Thymus (tissue), 2 donors: Measurements from ENCODE around the gene CCDC183. TPM values are rescaled to one million over a fixed set of nuclear protein-coding genes. Genes with fewer than 3 reads are reported as not detected.

Experiments
- polyA plus RNA-seq: library from polyadenylated mRNA; stranded (reverse); fragments of 200-250 nt; gene quantifications from one replicate; pipeline ENCODE4 v1.2.3, GENCODE V29; 2013
- total RNA-seq: library from RNA; stranded (reverse); fragments of 120-200 nt; gene quantifications from one replicate; pipeline ENCODE4 v1.2.4, GENCODE V29; 2013
- donor health status: healthy.

The CCDC183 gene
- total and polyA plus RNA-seq, 2 donors = 3.2 to 5.0 TPM

Other genes starting within 250 kb of the CCDC183 start
- gene EGFL7, start 133.4 kb upstream of the CCDC183 start, total RNA-seq = 18.1 TPM
- gene EGFL7, start 133.4 kb upstream of the CCDC183 start, polyA plus RNA-seq = 118 TPM
- 8.2 TPM for gene AGPAT2, start 108.9 kb upstream of the CCDC183 start, total RNA-seq
- 28.8 TPM for gene AGPAT2, start 108.9 kb upstream of the CCDC183 start, polyA plus RNA-seq
- gene DIPK1B, start 83.8 kb upstream of the CCDC183 start, total RNA-seq = 10.1 TPM
- 6.8 TPM for gene DIPK1B, start 83.8 kb upstream of the CCDC183 start, polyA plus RNA-seq
- 1.2 TPM for gene LCN10, start 53.4 kb upstream of the CCDC183 start, total RNA-seq
- gene LCN10, start 53.4 kb upstream of the CCDC183 start, polyA plus RNA-seq = 12.5 TPM
- gene LCN6, start 47.8 kb upstream of the CCDC183 start, total RNA-seq = not detected
- 7.1 TPM for gene LCN6, start 47.8 kb upstream of the CCDC183 start, polyA plus RNA-seq
- gene LCN8, start 38.1 kb upstream of the CCDC183 start, total RNA-seq = not detected
- gene LCN8, start 38.1 kb upstream of the CCDC183 start, polyA plus RNA-seq = 0.02 TPM
- gene LCN15, start 31.8 kb upstream of the CCDC183 start, total RNA-seq = 0.05 TPM
- gene LCN15, start 31.8 kb upstream of the CCDC183 start, polyA plus RNA-seq = 0.43 TPM
- 81.0 TPM for gene TMEM141, start 5.0 kb upstream of the CCDC183 start, total RNA-seq
- 81.0 TPM for gene TMEM141, start 5.0 kb upstream of the CCDC183 start, polyA plus RNA-seq
- gene RABL6, start 11.6 kb downstream of the CCDC183 start, total RNA-seq = 43.4 TPM
- 55.1 TPM for gene RABL6, start 11.6 kb downstream of the CCDC183 start, polyA plus RNA-seq
- 0.42 TPM for gene AJM1, start 46.1 kb downstream of the CCDC183 start, total RNA-seq
- 1.8 TPM for gene AJM1, start 46.1 kb downstream of the CCDC183 start, polyA plus RNA-seq
- 66.5 TPM for gene PHPT1, start 53.1 kb downstream of the CCDC183 start, total RNA-seq
- gene PHPT1, start 53.1 kb downstream of the CCDC183 start, polyA plus RNA-seq = 85.7 TPM
- 1.3 TPM for gene MAMDC4, start 56.0 kb downstream of the CCDC183 start, total RNA-seq
- gene MAMDC4, start 56.0 kb downstream of the CCDC183 start, polyA plus RNA-seq = 14.0 TPM
- 410 TPM for gene EDF1, start 70.0 kb downstream of the CCDC183 start, total RNA-seq
- gene EDF1, start 70.0 kb downstream of the CCDC183 start, polyA plus RNA-seq = 407 TPM
- 12.8 TPM for gene TRAF2, start 90.2 kb downstream of the CCDC183 start, total RNA-seq
- gene TRAF2, start 90.2 kb downstream of the CCDC183 start, polyA plus RNA-seq = 18.8 TPM
- gene FBXW5, start 148.4 kb downstream of the CCDC183 start, total RNA-seq = 101 TPM
- gene FBXW5, start 148.4 kb downstream of the CCDC183 start, polyA plus RNA-seq = 162 TPM
- gene C8G, start 148.9 kb downstream of the CCDC183 start, total RNA-seq = 2.2 TPM
- 6.5 TPM for gene C8G, start 148.9 kb downstream of the CCDC183 start, polyA plus RNA-seq
- 4.2 TPM for gene LCN12, start 155.9 kb downstream of the CCDC183 start, total RNA-seq
- 14.4 TPM for gene LCN12, start 155.9 kb downstream of the CCDC183 start, polyA plus RNA-seq
- 5.0 TPM for gene PTGDS, start 181.2 kb downstream of the CCDC183 start, total RNA-seq
- gene PTGDS, start 181.2 kb downstream of the CCDC183 start, polyA plus RNA-seq = 137 TPM
- 0.19 TPM for gene LCNL1, start 186.7 kb downstream of the CCDC183 start, total RNA-seq
- gene LCNL1, start 186.7 kb downstream of the CCDC183 start, polyA plus RNA-seq = 5.0 TPM
- 68.9 TPM for gene PAXX, start 196.1 kb downstream of the CCDC183 start, total RNA-seq
- gene PAXX, start 196.1 kb downstream of the CCDC183 start, polyA plus RNA-seq = 431 TPM
- gene CLIC3, start 200.2 kb downstream of the CCDC183 start, total RNA-seq = 13.6 TPM
- gene CLIC3, start 200.2 kb downstream of the CCDC183 start, polyA plus RNA-seq = 44.6 TPM
- gene ABCA2, start 231.9 kb downstream of the CCDC183 start, total RNA-seq = 4.2 TPM
- 37.3 TPM for gene ABCA2, start 231.9 kb downstream of the CCDC183 start, polyA plus RNA-seq
- gene FUT7, start 235.8 kb downstream of the CCDC183 start, total RNA-seq = 0.99 TPM
- 4.6 TPM for gene FUT7, start 235.8 kb downstream of the CCDC183 start, polyA plus RNA-seq
- gene NPDC1, start 249.8 kb downstream of the CCDC183 start, total RNA-seq = 4.8 TPM
- 71.1 TPM for gene NPDC1, start 249.8 kb downstream of the CCDC183 start, polyA plus RNA-seq